Measurements from ENCODE around the gene UNK. TPM values are rescaled to one million over a fixed set of nuclear protein-coding genes. Genes with fewer than 3 reads are reported as not detected.

UNK gene
- total and polyA plus RNA-seq, 2 donors (not counting 1 experiment from before 2014, with no cell fraction given): 15.0 to 15.2 TPM

DNA sequence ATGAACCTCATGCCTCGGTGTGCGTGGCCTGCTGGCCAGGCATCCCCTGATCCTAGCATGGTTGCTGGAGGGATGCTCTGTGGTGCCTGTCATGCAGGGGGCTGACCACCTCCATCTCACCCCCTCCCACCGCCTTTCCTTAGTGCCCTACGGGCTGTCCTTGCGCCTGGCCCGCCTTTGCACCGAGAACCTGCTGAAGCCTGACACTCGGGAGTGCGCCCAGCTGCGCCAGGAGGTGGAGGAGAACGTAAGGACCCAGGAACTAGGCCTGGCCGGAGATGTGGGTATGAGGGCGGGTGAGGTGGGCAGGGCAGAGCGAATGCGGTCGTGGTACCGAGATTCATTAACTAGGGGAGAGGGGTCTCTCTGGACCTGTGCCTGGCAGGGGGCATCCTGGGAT, 44.4 kb upstream of the UNK start:
- no peak overlapping the region for H2AFZ ChIP-seq (ENCODE audit: low read length)

DNA sequence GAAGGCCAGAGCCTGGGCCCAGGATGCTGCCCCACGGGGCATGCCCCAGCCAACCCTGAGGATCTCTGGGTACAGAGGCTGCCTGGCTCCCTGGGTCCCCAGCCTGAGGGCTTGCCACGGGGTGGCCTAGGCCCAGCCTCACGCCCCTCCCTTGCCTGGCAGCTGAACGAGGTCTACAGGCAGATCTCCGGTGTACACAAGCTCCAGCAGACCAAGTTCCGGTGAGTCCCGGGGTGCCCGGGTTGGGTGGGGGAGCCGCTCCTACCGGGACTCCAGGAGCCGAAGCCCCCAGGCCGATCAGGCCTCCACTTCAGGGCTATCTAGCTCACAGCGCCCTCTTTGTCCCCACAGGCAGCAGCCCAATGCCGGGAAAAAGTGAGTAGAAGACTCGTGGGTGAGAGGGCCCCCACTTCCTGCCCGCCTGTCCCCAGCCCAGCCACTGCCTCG, 44.0 kb upstream of the UNK start:
- Histone ChIP-seq H3K4me1 (ENCODE audit: control insufficient read depth, extremely low read depth, insufficient read depth, low read length) (no peaks in the 10 kb centered on the region), H3K36me3 (ENCODE audit: control insufficient read depth, insufficient read depth, low read length) (no peaks in the 10 kb centered on the region), H3K79me2 (ENCODE audit: control insufficient read depth, insufficient read depth, low read length) (no peaks in the 10 kb centered on the region), H3K9me3 (ENCODE audit: control insufficient read depth, insufficient read depth, low read depth, low read length) (no peaks in the 10 kb centered on the region), H3K27me3 (ENCODE audit: control insufficient read depth, insufficient read depth, low read length) (no peaks in the 10 kb centered on the region), H3K9ac (ENCODE audit: insufficient read depth, low read length) (no peak overlapping the region), H4K20me1 (ENCODE audit: control insufficient read depth, extremely low read depth, insufficient read depth, low read length) (no peaks in the 10 kb centered on the region), H3K27ac (ENCODE audit: insufficient read depth, low read length) (no peak overlapping the region), H3K4me2 (ENCODE audit: extremely low read depth, insufficient read depth, low read length) (no peak overlapping the region), H2AFZ (ENCODE audit: low read length) (no peak overlapping the region), H3K4me3 (replicated peaks in 1 of 4; ENCODE audit: control extremely low read depth in 1 of 4, insufficient read depth in 1 of 4, low read depth in 3 of 4, low read length in 4 of 4) (no peak overlapping the region)
- no peak for DNase-seq (ENCODE audit: low read depth in 2 of 2)
- no peak for TF ChIP-seq EZH2 (IDR thresholded peaks at IDR 0.05; ENCODE audit: low read length, missing control alignments)
- TF ChIP-seq, protein P1, sequence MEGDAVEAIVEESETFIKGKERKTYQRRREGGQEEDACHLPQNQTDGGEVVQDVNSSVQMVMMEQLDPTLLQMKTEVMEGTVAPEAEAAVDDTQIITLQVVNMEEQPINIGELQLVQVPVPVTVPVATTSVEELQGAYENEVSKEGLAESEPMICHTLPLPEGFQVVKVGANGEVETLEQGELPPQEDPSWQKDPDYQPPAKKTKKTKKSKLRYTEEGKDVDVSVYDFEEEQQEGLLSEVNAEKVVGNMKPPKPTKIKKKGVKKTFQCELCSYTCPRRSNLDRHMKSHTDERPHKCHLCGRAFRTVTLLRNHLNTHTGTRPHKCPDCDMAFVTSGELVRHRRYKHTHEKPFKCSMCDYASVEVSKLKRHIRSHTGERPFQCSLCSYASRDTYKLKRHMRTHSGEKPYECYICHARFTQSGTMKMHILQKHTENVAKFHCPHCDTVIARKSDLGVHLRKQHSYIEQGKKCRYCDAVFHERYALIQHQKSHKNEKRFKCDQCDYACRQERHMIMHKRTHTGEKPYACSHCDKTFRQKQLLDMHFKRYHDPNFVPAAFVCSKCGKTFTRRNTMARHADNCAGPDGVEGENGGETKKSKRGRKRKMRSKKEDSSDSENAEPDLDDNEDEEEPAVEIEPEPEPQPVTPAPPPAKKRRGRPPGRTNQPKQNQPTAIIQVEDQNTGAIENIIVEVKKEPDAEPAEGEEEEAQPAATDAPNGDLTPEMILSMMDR (conservative IDR thresholded peaks at IDR 0.05 in 1 of 2, IDR thresholded peaks at IDR 0.05 in 1 of 2; ENCODE audit: low read depth in 1 of 2, low read length in 2 of 2): no peak

More for the DNA sequence above, 44.4 kb upstream of the UNK start:
- no peak overlapping the region for H3K27ac ChIP-seq (ENCODE audit: insufficient read depth, low read length)
- DNase-seq (ENCODE audit: low read depth in 2 of 2): no peak
- H3K9ac ChIP-seq (ENCODE audit: insufficient read depth, low read length): no peak overlapping the region
- no peaks in the 10 kb centered on the region for H3K9me3 ChIP-seq (ENCODE audit: control insufficient read depth, insufficient read depth, low read depth, low read length)
- H3K4me2 ChIP-seq (ENCODE audit: extremely low read depth, insufficient read depth, low read length): no peak overlapping the region
- H3K4me3 ChIP-seq (replicated peaks in 1 of 4; ENCODE audit: control extremely low read depth in 1 of 4, insufficient read depth in 1 of 4, low read depth in 3 of 4, low read length in 4 of 4): no peak overlapping the region
- no peaks in the 10 kb centered on the region for H3K4me1 ChIP-seq (ENCODE audit: control insufficient read depth, extremely low read depth, insufficient read depth, low read length)
- TF ChIP-seq, protein P1 (conservative IDR thresholded peaks at IDR 0.05 in 1 of 2, IDR thresholded peaks at IDR 0.05 in 1 of 2; ENCODE audit: low read depth in 1 of 2, low read length in 2 of 2): no peak
- no peak for TF ChIP-seq EZH2 (IDR thresholded peaks at IDR 0.05; ENCODE audit: low read length, missing control alignments)
- H4K20me1 ChIP-seq (ENCODE audit: control insufficient read depth, extremely low read depth, insufficient read depth, low read length): no peaks in the 10 kb centered on the region
- H3K79me2 ChIP-seq (ENCODE audit: control insufficient read depth, insufficient read depth, low read length): no peaks in the 10 kb centered on the region
- H3K36me3 ChIP-seq (ENCODE audit: control insufficient read depth, insufficient read depth, low read length): no peaks in the 10 kb centered on the region
- no peaks in the 10 kb centered on the region for H3K27me3 ChIP-seq (ENCODE audit: control insufficient read depth, insufficient read depth, low read length)

DNA sequence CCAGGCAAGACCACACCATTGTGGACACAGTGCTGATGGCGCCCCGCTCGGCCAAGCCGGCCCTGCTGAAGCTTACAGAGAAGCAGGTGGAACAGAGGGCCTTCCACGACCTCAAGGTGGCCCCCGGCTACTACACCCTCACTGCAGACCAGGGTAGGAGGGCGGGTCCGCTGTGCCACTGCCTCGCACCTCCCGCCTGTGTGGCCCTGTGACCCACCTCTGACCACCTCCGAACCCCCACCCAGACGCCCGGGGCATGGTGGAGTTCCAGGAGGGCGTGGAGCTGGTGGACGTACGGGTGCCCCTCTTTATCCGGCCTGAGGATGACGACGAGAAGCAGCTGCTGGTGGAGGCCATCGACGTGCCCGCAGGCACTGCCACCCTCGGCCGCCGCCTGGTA, 42.3 kb upstream of the UNK start:
- no peaks in the 10 kb centered on the region for H3K79me2 ChIP-seq (ENCODE audit: control insufficient read depth, insufficient read depth, low read length)
- H3K27ac ChIP-seq (ENCODE audit: insufficient read depth, low read length): no peak overlapping the region
- H2AFZ ChIP-seq (ENCODE audit: low read length): no peak overlapping the region
- H3K4me1 ChIP-seq (ENCODE audit: control insufficient read depth, extremely low read depth, insufficient read depth, low read length): no peaks in the 10 kb centered on the region
- H3K27me3 ChIP-seq (ENCODE audit: control insufficient read depth, insufficient read depth, low read length): no peaks in the 10 kb centered on the region
- H3K9me3 ChIP-seq (ENCODE audit: control insufficient read depth, insufficient read depth, low read depth, low read length): no peaks in the 10 kb centered on the region
- no peak for DNase-seq (ENCODE audit: low read depth in 2 of 2)
- no peaks in the 10 kb centered on the region for H3K36me3 ChIP-seq (ENCODE audit: control insufficient read depth, insufficient read depth, low read length)
- H3K9ac ChIP-seq (ENCODE audit: insufficient read depth, low read length): no peak overlapping the region
- TF ChIP-seq, protein P1 (conservative IDR thresholded peaks at IDR 0.05 in 1 of 2, IDR thresholded peaks at IDR 0.05 in 1 of 2; ENCODE audit: low read depth in 1 of 2, low read length in 2 of 2): no peak
- H3K4me2 ChIP-seq (ENCODE audit: extremely low read depth, insufficient read depth, low read length): no peak overlapping the region
- H4K20me1 ChIP-seq (ENCODE audit: control insufficient read depth, extremely low read depth, insufficient read depth, low read length): no peaks in the 10 kb centered on the region
- H3K4me3 ChIP-seq (replicated peaks in 1 of 4; ENCODE audit: control extremely low read depth in 1 of 4, insufficient read depth in 1 of 4, low read depth in 3 of 4, low read length in 4 of 4): no peak overlapping the region
